ENCODE results near the gene SATB1.

DNA sequence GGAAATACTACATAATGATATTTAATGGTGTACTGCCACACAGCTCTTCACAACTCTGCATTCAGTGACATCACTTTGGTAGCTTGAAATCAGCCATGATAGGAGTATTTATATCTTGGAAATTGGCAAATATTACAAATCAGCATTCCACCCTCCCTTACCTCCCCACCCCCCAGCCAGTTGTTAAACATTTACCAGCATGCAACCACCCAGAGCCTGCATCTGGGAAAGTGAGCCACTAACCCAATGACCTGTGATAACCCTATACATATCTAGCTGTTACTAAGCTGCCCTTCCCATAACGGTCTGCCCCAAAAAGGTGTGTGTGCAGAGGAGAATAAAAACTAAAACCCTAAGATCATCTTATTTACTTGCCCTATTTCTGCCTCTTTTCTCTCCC is 44.6 kb upstream of the SATB1 start:
- TF ChIP-seq POLR2A (IDR thresholded peaks at IDR 0.05; ENCODE audit: low read length), result no peak
- no peak for TF ChIP-seq GATA1 (IDR thresholded peaks at IDR 0.05; ENCODE audit: low read depth, low read length)

Data from erythroblast (primary cell).